ENCODE results near the gene TTPAL.

TTPAL gene, protein sequence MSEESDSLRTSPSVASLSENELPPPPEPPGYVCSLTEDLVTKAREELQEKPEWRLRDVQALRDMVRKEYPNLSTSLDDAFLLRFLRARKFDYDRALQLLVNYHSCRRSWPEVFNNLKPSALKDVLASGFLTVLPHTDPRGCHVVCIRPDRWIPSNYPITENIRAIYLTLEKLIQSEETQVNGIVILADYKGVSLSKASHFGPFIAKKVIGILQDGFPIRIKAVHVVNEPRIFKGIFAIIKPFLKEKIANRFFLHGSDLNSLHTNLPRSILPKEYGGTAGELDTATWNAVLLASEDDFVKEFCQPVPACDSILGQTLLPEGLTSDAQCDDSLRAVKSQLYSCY

DNA sequence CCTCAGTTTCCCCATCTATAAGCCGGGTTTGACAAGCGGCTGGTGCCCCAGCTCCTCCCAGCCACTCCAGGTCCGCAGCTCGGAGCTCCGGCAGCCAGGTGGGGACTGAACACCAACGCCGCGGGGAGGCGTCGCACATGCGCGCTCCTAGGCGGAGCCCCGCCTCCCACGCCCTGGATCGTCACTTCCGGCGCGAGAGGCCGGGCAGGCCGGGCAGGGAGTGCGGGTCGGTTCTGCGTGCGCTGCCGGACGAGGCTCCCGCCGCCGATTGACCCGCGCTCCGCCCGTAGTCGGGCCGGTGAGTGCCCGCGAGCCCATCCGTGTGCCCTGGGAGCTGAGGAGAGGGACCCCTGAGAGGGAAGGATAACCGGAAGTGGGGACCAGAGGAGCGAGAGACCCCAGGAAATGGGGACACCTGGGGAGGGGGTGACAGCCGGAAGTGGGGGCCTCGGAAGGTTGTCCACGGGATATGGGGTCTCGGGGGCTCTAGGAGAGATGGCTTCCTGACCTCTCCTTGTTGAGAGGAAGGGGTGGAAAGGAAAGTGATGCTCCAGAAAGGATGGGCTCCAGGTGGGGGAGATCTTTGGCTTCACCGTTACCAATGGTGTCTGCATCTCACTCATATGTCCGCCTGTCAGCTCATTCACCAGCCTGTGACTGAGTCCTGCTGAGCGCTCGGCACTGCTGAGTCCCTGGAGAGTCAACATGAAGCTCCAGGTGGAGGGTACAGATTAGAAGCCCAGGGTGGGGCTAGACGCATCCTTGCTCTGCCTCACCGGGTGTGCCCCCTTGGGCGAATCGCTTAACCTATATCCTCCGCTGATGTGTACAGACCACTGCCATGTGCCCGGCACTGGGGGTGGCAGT lies at the start of gene TTPAL:
Gene TTPAL, plus strand, starts transcription at position 181 of the 867 bp plus-strand sequence. CDS start 4,126 bp downstream, outside the sequence.
- peak within 1 kb of the TSS; percentile 96 for H3K4me3 ChIP-seq (ENCODE audit: low read depth, low read length)
- DNase-seq (ENCODE audit: low read depth), result peak; percentile 57

DNA sequence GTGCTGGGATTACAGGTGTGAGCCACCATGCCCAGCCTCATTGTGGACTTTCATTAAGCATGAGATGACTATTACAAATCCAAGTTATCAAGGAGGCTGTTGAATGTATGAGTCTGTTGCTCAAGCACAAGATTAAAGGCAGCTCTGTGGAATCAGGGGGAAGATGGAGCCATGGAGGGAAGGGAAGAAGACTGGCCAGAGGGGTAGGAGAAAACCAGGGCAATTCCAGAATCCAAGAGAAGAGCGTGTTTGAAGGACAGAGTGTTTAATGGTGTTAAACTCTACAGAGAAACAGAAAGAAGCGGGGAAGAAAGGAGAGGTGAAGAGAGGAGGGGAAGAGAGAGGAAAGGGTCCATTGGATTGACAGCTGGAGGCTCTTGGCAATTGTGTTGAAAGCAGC lies 49.8 kb upstream of the TTPAL start:
- no peak for DNase-seq (ENCODE audit: low read depth)
- H3K4me3 ChIP-seq (ENCODE audit: low read depth, low read length), result no peak overlapping the region

DNA sequence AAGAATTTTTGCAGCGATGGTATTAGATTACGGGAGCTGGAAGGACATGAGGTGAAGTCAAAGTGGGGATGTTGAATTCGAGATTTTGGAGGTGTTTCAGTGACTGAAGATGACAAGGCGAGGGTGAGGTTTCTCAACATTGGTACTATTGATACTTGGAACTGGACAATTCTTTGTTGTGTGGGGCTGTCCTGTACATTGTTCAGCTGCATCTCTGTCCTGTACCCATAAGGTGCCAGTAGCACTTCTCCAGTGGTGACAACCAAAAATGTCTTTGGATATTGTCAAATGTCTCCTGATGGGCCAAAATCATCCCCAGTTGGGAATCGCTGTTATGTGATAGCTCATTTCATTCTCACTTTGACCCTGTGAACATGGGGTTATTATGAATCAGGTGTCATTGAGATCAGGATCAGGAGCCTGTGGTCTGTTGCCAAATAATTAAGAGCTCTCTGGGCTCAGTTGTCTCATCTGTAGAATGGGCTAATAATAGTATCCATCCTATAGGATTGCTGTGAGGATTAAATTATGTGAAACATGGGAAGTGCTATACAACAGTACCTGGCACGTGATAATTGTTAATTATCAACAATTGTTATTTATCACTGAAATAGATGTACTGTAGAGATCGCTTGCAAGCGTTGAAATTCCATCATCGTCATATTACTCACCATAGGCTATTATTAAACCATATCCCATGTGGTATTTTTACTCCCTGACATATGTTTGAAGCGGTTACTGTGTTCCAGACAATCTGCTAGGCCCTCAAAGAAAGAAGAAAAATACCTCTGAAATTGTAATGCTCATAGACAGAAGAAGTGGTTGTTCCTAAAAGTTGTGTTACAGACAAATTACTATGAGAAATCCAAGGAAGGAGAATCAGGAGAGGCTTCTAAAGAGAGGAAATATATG lies 48.5 kb upstream of the TTPAL start:
- no peak overlapping the region for H3K4me3 ChIP-seq (ENCODE audit: low read depth, low read length)
- DNase-seq (ENCODE audit: low read depth), result no peak

GRCh38 chr20:44427804-44428173 lies 47.9 kb upstream of the TTPAL start:
- no peak for DNase-seq (ENCODE audit: low read depth)
- no peak overlapping the region for H3K4me3 ChIP-seq (ENCODE audit: low read depth, low read length)

- no peak overlapping the region for H3K4me3 ChIP-seq (ENCODE audit: low read depth, low read length)
- DNase-seq (ENCODE audit: low read depth), result no peak
These were observed 47.3 kb upstream of the TTPAL start for GRCh38 chr20:44428174-44429016.

DNA sequence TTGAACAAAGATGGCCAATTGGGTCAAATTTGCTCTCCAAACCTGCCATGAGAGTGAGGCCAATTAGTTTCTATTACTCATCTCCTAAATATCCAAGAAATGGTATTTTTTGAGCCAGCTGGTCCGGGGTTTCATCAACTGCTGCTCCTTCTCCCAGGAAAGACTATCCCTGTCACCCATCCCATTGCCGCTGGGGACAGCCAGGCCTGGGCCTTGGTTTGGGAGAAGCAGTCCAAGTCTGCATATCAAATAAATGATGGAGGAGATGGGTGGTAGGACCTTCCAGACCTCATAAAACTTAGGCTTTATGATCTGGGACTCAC lies 46.7 kb upstream of the TTPAL start:
- no peak overlapping the region for H3K4me3 ChIP-seq (ENCODE audit: low read depth, low read length)
- no peak for DNase-seq (ENCODE audit: low read depth)

DNA sequence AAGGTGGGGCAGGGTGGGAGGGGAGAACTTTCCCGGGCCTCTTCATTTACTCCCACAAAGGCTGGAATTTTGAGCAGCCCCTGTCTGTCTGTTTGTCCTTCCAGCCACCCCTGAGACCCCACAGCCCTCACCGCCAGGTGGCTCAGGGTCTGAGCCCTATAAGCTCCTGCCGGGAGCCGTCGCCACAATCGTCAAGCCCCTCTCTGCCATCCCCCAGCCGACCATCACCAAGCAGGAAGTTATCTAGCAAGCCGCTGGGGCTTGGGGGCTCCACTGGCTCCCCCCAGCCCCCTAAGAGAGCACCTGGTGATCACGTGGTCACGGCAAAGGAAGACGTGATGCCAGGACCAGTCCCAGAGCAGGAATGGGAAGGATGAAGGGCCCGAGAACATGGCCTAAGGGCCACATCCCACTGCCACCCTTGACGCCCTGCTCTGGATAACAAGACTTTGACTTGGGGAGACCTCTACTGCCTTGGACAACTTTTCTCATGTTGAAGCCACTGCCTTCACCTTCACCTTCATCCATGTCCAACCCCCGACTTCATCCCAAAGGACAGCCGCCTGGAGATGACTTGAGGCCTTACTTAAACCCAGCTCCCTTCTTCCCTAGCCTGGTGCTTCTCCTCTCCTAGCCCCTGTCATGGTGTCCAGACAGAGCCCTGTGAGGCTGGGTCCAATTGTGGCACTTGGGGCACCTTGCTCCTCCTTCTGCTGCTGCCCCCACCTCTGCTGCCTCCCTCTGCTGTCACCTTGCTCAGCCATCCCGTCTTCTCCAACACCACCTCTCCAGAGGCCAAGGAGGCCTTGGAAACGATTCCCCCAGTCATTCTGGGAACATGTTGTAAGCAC lies 46.0 kb upstream of the TTPAL start:
- no peak for DNase-seq (ENCODE audit: low read depth)
- H3K4me3 ChIP-seq (ENCODE audit: low read depth, low read length), result no peak overlapping the region

- no peak for DNase-seq (ENCODE audit: low read depth)
- no peak overlapping the region for H3K4me3 ChIP-seq (ENCODE audit: low read depth, low read length)
These were observed 45.2 kb upstream of the TTPAL start for GRCh38 chr20:44430270-44431065.

DNA sequence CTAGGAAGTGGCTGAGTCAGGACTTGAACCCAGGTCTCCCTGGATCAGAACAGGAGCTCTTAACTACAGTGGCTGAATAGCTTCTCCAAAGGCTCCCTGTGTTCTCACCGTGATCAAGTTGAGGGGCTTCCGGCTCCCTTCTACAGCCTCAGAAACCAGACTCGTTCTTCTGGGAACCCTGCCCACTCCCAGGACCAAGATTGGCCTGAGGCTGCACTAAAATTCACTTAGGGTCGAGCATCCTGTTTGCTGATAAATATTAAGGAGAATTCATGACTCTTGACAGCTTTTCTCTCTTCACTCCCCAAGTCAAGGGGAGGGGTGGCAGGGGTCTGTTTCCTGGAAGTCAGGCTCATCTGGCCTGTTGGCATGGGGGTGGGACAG lies 44.6 kb upstream of the TTPAL start:
- H3K4me3 ChIP-seq (ENCODE audit: low read depth, low read length), result no peak overlapping the region
- no peak for DNase-seq (ENCODE audit: low read depth)

DNA sequence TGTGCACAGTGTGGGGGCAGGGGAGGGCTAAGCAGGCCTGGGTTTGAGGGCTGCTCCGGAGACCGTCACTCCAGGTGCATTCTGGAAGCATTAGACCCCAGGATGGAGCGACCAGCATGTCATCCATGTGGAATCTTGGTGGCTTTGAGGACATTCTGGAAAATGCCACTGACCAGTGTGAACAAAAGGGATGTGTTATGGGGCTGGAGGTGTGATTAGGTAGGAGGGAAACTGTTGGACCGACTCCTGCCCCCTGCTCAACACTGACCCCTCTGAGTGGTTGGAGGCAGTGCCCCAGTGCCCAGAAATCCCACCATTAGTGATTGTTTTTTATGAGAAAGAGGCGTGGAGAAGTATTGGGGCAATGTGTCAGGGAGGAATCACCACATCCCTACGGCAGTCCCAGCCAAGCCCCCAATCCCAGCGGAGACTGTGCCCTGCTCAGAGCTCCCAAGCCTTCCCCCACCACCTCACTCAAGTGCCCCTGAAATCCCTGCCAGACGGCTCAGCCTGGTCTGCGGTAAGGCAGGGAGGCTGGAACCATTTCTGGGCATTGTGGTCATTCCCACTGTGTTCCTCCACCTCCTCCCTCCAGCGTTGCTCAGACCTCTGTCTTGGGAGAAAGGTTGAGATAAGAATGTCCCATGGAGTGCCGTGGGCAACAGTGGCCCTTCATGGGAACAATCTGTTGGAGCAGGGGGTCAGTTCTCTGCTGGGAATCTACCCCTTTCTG lies 44.0 kb upstream of the TTPAL start:
- DNase-seq (ENCODE audit: low read depth), result no peak
- H3K4me3 ChIP-seq (ENCODE audit: low read depth, low read length), result no peak overlapping the region

- no peak overlapping the region for H3K4me3 ChIP-seq (ENCODE audit: low read depth, low read length)
- no peak for DNase-seq (ENCODE audit: low read depth)
These were observed 42.8 kb upstream of the TTPAL start for GRCh38 chr20:44432618-44433577.

- H3K4me3 ChIP-seq (ENCODE audit: low read depth, low read length), result no peak overlapping the region
- no peak for DNase-seq (ENCODE audit: low read depth)
These were observed 41.7 kb upstream of the TTPAL start for GRCh38 chr20:44433751-44434538.

DNA sequence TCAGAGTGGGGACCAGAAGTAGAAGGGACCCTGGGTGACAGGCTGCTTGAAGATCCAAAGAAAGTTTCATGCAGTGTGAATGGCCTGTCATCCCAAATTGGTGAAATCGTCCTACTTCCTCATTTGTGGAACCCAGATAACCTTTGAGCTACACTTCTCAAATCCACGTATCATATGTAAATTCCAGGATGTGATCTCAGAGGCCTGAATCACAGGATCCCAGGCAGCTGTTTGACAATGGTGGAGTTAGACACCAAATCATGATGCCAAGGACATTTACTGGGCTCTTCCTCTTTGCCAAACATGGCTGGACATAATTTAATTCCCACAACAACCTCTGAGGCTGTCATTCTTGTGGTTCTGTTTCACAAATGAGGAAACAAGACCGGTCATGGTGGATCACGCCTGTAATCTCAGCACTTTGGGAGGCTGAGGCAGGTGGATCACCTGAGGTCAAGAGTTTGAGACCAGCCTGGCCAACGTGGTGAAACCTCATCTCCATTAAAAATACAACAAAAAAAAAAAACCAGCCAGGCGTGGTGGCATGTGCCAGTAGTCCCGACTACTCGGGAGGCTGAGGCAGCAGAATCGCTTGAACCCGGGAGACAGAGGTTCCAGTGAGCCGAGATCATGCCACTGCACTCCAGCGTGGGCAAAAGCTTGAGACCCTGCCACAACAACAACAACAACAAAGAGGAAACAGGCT lies 39.9 kb upstream of the TTPAL start:
- H3K4me3 ChIP-seq (ENCODE audit: low read depth, low read length), result no peak overlapping the region
- no peak for DNase-seq (ENCODE audit: low read depth)

DNA sequence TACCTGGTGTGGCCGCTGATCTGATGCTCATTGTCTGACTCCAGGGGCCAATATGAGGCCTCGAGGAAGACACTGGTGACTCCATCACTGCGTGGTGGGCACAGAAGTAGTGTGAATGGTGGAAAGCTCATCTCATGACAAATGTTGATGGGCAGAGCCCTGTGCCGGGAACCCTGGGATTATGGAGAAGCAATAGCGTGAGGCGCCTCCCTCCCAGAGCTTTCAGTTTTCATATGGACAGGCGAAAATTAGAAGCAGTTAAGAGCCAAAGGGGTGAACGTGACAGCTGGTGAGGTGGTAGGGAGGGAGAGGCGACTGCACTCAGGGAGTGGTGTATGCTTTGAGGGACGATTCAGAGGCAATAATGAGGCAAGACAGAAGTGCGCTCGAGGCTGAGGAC lies 39.3 kb upstream of the TTPAL start:
- DNase-seq (ENCODE audit: low read depth), result no peak
- H3K4me3 ChIP-seq (ENCODE audit: low read depth, low read length), result no peak overlapping the region
